Peyer's patch (tissue), 4 donors: ENCODE data around the gene OR56A4. TPM values are rescaled to one million over a fixed set of nuclear protein-coding genes. Genes with fewer than 3 reads are reported as not detected.

Experiments used
- DNase-seq, 3 donors: peaks; one replicate each; pipeline ENCODE4 v3.0.0-alpha.2; 2017 to 2019
- H3K27ac ChIP-seq, 4 donors: fragments of 200-600 bp; sonication (generic); one replicate each; pipeline ENCODE4 v1.5.1; 2016 to 2019
- H3K27me3 ChIP-seq, 2 donors: fragments of 200-600 bp; sonication (generic); one replicate each; pipeline ENCODE4 v1.5.1; 2019
- H3K36me3 ChIP-seq, 3 donors: fragments of 200-600 bp; sonication (generic); one replicate each; pipeline ENCODE4 v1.5.1; 2016 to 2019
- H3K4me1 ChIP-seq, 4 donors: fragments of 200-600 bp; sonication (generic); one replicate each; pipeline ENCODE4 v1.5.1; 2016 to 2019
- H3K4me3 ChIP-seq, 4 donors: fragments of 200-600 bp; sonication (generic); 1 replicate in 3 of 4; 2 replicates in 1 of 4; pipeline ENCODE4 v1.5.1; 2016 to 2019; ENCODE audit warnings: mild to moderate bottlenecking in 1 of 4
- H3K9me3 ChIP-seq, 4 donors: fragments of 200-600 bp; sonication (generic); one replicate each; pipeline ENCODE4 v1.5.1; 2016 to 2019; ENCODE audit warnings: mild to moderate bottlenecking in 1 of 4
- CTCF ChIP-seq, 6 experiments: fragments of 450-650 bp in 4 of 6; fragments of 200-600 bp in 2 of 6; sonication (generic) in 1 of 6; IDR thresholded peaks; one replicate each; pipeline ENCODE4 v1.5.1; 2017 to 2019; ENCODE audit warnings: antibody characterized with exemption in 6 of 6, mild to moderate bottlenecking in 3 of 6, moderate library complexity in 1 of 6
- POLR2A ChIP-seq, 2 donors: fragments of 450-650 bp; IDR thresholded peaks; one replicate each; pipeline ENCODE4 v1.5.1; 2017; ENCODE audit warnings: antibody characterized with exemption in 2 of 2, mild to moderate bottlenecking in 2 of 2, moderate library complexity in 2 of 2
- total RNA-seq, 4 donors: library from RNA; depleted of rRNA; stranded (reverse); fragments of >200 nt; gene quantifications; one replicate each; pipeline ENCODE4 v1.1.0, GENCODE V29; 2016

OR56A4 gene
- total RNA-seq, 4 donors from 2014 or later: not detected

- Histone ChIP-seq H3K9me3 (no peaks in the 10 kb centered on the region), H3K27me3 (no peaks in the 10 kb centered on the region), H3K36me3 (no peaks in the 10 kb centered on the region), H3K27ac (no peak overlapping the region), H3K4me1 (no peaks in the 10 kb centered on the region), H3K4me3 (no peak overlapping the region)
- TF ChIP-seq POLR2A (IDR thresholded peaks at IDR 0.05) (no peak), CTCF (IDR thresholded peaks at IDR 0.05) (no peak)
- no peak for DNase-seq
Observed at GRCh38 chr11:6027501-6027900, 20.8 kb upstream of the OR56A4 start.

- no peak for TF ChIP-seq POLR2A (IDR thresholded peaks at IDR 0.05)
- TF ChIP-seq CTCF (IDR thresholded peaks at IDR 0.05): no peak
- Histone ChIP-seq H3K9me3 (no peaks in the 10 kb centered on the region), H3K36me3 (no peaks in the 10 kb centered on the region), H3K4me1 (no peaks in the 10 kb centered on the region), H3K27me3 (no peaks in the 10 kb centered on the region), H3K27ac (no peak overlapping the region), H3K4me3 (no peak overlapping the region)
- no peak for DNase-seq
Observed at GRCh38 chr11:6025056-6025455, 18.3 kb upstream of the OR56A4 start.

DNA sequence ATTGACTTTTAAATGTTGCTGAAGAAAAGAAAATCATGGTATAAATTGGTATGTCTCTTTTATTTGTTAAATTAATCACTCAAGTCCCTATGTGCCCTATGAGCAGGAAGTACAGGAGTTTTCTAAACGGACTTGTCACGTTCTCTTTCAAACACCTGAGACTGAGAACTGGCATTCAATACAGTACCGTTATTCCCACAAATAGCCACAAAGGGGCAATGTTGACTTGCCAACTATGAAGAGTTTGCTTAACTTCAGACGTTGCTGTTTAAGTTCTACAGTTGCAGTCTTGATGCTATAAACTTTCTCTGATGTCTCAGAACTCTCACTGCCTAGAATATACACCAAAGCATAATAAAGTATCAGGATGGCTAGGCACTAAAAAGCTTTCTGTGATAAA, 16.2 kb upstream of the OR56A4 start:
- H3K36me3 ChIP-seq: no peaks in the 10 kb centered on the region
- no peaks in the 10 kb centered on the region for H3K27me3 ChIP-seq
- TF ChIP-seq CTCF (IDR thresholded peaks at IDR 0.05): peak in 4 of 6 experiments; percentile 24 to 65 (median 60)
- no peak for TF ChIP-seq POLR2A (IDR thresholded peaks at IDR 0.05)
- H3K4me1 ChIP-seq: no peaks in the 10 kb centered on the region
- no peak overlapping the region for H3K27ac ChIP-seq
- no peaks in the 10 kb centered on the region for H3K9me3 ChIP-seq
- H3K4me3 ChIP-seq: no peak overlapping the region
- DNase-seq: no peak

DNA sequence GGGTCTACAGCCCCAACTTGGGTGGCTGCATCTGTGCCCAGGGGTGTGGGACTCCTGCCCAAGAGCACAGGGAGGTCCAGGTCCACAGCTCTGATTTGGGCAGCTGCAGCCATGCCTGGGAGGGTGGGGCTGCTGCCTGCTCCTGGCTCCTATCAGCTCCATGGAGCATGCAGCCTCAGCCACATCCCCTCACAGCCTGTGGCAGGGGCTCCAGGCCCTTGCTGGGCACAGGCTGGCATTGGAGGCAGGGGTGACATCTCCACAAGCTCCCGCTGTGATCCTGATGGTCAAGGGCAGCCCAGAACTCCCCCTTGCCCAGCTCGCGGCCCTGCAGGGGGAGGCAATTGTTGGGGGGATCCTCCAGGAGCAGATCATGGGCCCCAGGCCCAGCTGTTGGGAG, 6.3 kb upstream of the OR56A4 start:
- Histone ChIP-seq H3K27me3 (no peaks in the 10 kb centered on the region), H3K27ac (no peak overlapping the region), H3K9me3 (peaks cover 0 to 9% (median 0%) of the 10 kb centered on the region in 4 donors), H3K36me3 (no peaks in the 10 kb centered on the region), H3K4me1 (no peaks in the 10 kb centered on the region), H3K4me3 (no peak overlapping the region)
- no peak for DNase-seq
- TF ChIP-seq CTCF (IDR thresholded peaks at IDR 0.05) (no peak), POLR2A (IDR thresholded peaks at IDR 0.05) (no peak)

- Histone ChIP-seq H3K36me3 (no peaks in the 10 kb centered on the region), H3K27ac (no peak overlapping the region), H3K4me1 (no peaks in the 10 kb centered on the region), H3K27me3 (no peaks in the 10 kb centered on the region), H3K4me3 (no peak overlapping the region), H3K9me3 (peaks cover 0 to 9% (median 0%) of the 10 kb centered on the region in 4 donors)
- TF ChIP-seq CTCF (IDR thresholded peaks at IDR 0.05): no peak
- DNase-seq: no peak
Observed at GRCh38 chr11:6012035-6012668, 5.4 kb upstream of the OR56A4 start.

GRCh38 chr11:6006395-6006794, 351 bp downstream of the OR56A4 start:
- Histone ChIP-seq H3K36me3 (no peaks in the 10 kb centered on the region), H3K4me1 (no peaks in the 10 kb centered on the region), H3K27ac (no peak overlapping the region), H3K27me3 (no peaks in the 10 kb centered on the region), H3K9me3 (no peaks in the 10 kb centered on the region), H3K4me3 (no peak overlapping the region)
- no peak for DNase-seq
- TF ChIP-seq POLR2A (IDR thresholded peaks at IDR 0.05) (no peak), CTCF (IDR thresholded peaks at IDR 0.05) (no peak)
